Gastroesophageal sphincter (tissue), 3 donors: ENCODE data around the gene ATG4C.
"Not testable (repeated sequence)": the region's sequence is repeated elsewhere in the genome, so short reads cannot be mapped to it uniquely, and the experiment has no call there.

Experiments used
- CTCF ChIP-seq, 4 experiments: fragments of 200-600 bp in 2 of 4; fragments of 450-650 bp in 2 of 4; sonication (generic) in 1 of 4; IDR thresholded peaks; one replicate each; pipeline ENCODE4 v1.5.1; 2017 to 2019; ENCODE audit warnings: antibody characterized with exemption in 4 of 4, mild to moderate bottlenecking in 2 of 4, moderate library complexity in 2 of 4
- EP300 ChIP-seq: sonication (generic); formaldehyde crosslinking; IDR thresholded peaks from one replicate; pipeline ENCODE4 v1.6.1; 2017; ENCODE audit warnings: antibody characterized with exemption, mild to moderate bottlenecking
- POLR2A ChIP-seq, 2 donors: fragments of 450-650 bp; IDR thresholded peaks; one replicate each; pipeline ENCODE4 v1.6.1; 2017; ENCODE audit warnings: antibody characterized with exemption in 2 of 2, mild to moderate bottlenecking in 2 of 2, moderate library complexity in 1 of 2
- POLR2AphosphoS5 ChIP-seq: sonication (generic); formaldehyde crosslinking; IDR thresholded peaks from one replicate; pipeline ENCODE4 v1.6.1; 2017; ENCODE audit warnings: antibody characterized with exemption

DNA sequence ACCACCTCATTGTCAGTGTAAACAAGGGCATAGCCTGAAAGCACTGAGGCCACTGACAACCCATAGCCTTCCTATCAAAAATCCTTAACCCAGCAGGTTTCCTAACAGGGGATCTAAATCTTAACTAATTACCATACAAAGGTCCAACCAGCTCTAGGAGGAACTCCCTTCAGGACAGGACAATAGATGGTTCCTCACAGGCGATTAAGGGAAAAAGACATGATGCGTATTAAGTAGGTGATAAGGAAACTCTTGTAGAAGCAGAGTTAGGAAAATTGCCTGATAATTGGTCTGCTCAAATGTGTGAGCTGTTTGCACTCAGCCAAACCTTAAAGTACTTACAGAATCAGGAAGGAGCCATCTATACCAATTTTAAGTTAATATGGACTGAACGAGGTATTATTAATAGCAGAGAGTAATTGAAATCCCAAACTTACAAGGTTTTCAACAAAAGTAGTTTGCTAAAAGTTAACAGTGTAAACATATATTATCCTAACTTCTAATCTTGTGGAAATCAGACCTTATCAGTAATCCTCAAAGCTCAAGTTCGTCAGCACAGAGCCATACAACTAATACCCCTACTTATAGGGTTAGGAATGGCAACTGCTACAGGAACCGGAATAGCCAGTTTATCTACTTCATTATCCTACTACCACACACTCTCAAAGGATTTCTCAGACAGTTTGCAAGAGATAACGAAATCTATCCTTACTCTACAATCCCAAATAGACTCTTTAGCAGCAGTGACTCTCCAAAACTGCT, 23.7 kb upstream of the ATG4C start:
- TF ChIP-seq POLR2A (IDR thresholded peaks at IDR 0.05); CTCF (IDR thresholded peaks at IDR 0.05); POLR2AphosphoS5; EP300: not testable (repeated sequence)
